GM18517 (cell line): Measurements from ENCODE around the gene TERF2IP.
A peak's percentile ranks its signal among the peaks of the same experiment; 100 is the strongest.

Experiments used
- ATAC-seq: cut with Tn5 transposase; IDR thresholded peaks from one replicate; pipeline ENCODE4 v1.9.1; 2021; ENCODE audit warnings: mild to moderate bottlenecking, moderate library complexity; ENCODE audit not compliant: unreplicated experiment

The TERF2IP gene

DNA sequence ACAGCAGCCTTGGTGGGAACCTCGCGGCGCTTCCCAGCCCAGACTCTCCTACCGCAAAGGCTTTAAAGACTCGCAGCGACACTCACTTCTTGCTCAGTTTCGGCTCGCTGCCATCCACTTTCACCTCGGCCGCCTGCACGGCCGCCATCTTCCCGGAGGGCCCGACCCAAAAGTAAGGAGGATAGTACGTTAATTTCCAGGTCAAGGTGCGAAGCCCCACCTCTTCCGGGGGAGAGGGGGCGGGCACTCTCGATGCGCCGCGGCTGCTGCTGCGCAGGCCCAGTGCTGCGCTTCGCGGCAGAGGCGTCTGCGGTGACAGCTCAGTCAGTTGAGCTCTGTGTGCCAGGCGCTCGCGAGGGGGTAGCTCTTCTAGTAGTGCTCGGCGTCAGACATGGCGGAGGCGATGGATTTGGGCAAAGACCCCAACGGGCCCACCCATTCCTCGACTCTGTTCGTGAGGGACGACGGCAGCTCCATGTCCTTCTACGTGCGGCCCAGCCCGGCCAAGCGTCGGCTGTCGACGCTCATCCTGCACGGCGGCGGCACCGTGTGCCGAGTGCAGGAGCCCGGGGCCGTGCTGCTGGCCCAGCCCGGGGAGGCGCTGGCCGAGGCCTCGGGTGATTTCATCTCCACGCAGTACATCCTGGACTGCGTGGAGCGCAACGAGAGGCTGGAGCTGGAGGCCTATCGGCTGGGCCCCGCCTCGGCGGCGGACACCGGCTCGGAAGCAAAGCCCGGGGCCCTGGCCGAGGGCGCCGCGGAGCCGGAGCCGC, at the start of gene TERF2IP, which contains the start of gene KARS1:
TSS of gene TERF2IP (plus strand) at position 282 of the 773 bp plus-strand sequence. CDS start at position 392, 110 bp downstream.
TSS of gene KARS1 (minus strand) at position 174 of the 773 bp plus-strand sequence. CDS start at position 148, 26 bp downstream.
- peak; percentile 83 for ATAC-seq

- ATAC-seq, result no peak
Observed at GRCh38 chr16:75599452-75600277, 47.9 kb upstream of the TERF2IP start.

DNA sequence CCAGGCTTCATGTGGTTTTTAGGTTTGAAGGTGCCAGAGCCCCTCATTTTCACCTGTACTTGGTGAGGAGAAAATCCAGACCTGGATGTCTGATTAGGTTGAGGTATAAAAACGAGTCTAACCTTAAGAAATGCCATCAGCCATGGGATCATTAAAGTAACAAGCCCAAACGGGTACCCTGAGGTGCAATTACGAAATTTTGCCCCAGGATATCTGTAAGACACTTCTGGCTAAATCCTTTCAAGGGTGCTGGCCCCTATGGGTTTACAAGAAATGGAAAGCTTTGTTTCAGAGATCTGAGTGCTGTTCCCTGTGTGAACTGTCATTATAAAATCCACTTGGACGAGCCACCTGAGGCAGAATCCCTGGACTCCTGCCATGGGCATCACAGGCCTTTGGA, 44.3 kb upstream of the TERF2IP start:
- ATAC-seq, result no peak

GRCh38 chr16:75606507-75606906, 41.1 kb upstream of the TERF2IP start:
- no peak for ATAC-seq

- no peak for ATAC-seq
Observed at GRCh38 chr16:75614066-75614897, 33.3 kb upstream of the TERF2IP start.

- no peak for ATAC-seq
Observed at GRCh38 chr16:75615619-75616018, 32.0 kb upstream of the TERF2IP start.

DNA sequence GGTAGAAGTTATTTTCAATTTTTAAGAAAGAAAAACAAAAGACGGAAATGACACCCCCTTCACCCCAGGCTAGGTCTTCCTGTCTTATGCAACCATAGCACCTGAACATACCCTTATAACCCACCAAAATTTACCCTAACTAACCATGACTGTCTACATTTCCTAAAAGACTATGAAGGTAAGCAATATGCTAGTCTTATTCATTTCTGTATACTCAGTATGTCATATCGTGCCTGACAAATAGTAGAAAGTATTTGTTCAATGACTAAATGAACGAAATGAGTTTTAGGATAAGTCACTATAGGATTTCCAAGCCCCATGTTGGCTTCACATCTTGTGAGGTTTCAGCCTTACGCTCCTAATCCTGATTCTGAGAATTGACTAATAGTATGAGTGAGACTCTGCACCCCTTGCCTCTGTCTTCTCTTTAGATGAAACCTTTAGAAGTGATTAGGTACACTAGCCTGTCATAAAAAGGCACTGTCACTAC, 31.0 kb upstream of the TERF2IP start:
- ATAC-seq, result no peak

DNA sequence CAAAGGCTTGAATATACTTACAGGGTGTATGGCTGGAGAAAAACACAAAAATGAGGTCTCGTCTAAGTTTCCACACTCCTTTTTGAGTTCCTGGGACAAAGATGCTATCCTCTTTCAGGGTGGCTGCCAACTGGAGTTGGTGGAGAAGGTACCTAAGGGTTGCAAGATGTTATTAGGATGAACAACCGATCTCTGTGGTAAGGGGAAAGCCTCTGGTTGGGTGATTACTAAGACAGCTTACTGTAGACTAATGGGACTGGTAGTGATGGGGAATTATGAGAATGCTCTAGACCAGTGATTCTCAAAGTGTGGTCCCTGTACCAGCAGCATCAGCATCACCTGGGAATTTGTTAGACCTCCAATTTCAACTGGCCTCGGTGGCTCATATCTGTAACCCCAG, 30.5 kb upstream of the TERF2IP start:
- no peak for ATAC-seq

GRCh38 chr16:75618780-75619179, 28.8 kb upstream of the TERF2IP start:
- no peak for ATAC-seq

DNA sequence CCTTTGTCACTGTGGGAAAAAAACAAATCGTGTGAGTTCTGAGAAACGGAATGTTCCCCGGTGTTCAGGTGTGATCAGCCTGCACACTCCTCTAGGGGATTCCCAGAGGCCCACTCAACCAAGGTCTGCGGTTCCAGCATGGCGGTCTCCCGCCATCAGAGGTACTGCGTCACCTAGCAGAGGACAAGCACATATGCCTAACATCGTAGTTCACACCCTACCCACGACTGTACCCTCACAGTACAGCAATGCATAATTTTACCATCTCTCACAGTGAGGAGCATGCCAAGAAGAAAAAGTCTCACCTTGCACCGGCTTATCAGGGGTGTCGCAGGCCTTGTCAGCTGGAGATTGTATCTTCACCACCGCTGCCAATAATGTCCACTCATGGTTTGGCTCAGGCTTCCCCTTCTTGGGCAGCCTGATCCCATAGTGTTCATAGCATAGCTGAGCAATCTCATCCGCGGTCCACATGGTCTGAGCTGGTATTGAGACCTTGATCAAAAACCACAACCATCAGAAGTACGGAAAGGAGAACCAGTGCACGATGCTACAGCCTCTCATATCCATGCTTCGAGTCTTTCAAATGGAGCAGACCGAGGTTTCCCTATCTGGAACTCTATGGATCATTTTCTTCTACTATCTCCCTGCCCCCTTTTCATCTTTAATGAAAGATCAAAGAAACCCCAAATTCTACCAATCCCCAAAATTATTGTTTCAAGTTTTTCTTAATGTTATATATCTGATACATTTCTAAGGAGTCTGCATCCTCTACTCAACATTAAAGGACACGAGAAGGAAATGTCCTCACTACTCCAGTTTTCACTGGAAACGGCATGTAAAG, 27.0 kb upstream of the TERF2IP start:
- no peak for ATAC-seq

DNA sequence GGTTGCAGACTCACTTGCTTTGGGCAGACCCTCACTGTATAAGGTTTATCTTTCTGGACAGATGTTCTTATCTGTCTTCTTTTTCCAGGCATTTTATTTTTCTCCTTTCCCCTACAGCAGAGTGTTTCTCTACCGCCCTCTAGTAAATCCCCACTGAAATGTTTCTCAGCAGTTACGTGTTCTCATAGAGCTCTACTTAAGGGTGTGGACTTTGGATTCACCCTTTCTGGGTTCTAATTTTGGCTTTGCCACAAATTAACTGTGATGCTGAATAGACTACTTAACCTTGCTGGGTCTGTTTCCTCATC, 26.4 kb upstream of the TERF2IP start:
- ATAC-seq, result no peak

- ATAC-seq, result peak; percentile 91
Observed at GRCh38 chr16:75622761-75623605, 24.6 kb upstream of the TERF2IP start, which contains the start of gene ADAT1. Gene ADAT1, minus strand, starts transcription at chr16:75623281. Its CDS starts 2,482 bp downstream, at chr16:75620799.

- ATAC-seq, result no peak
Observed at GRCh38 chr16:75624921-75625334, 22.6 kb upstream of the TERF2IP start.

DNA sequence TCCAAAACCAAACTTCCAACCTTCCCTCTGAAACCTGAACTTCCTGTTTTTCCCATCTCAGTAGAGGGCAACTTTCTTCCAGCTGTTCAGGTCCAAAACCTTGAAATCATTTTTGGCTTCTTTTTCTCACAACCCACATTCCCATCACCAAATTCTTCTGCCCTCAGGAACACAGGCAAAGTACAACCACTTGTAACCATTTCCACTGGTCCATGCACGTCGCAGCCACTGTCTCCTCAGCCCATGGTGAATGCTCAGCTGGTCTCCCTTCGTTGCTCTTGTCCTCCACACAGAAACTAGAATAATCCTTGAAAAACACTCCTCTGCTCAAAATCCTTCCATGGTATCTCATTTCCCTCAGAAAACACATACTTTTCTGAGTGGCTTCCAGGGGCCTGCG, 20.8 kb upstream of the TERF2IP start:
- ATAC-seq, result no peak

- ATAC-seq, result no peak
Observed at GRCh38 chr16:75627851-75628250, 19.7 kb upstream of the TERF2IP start.

DNA sequence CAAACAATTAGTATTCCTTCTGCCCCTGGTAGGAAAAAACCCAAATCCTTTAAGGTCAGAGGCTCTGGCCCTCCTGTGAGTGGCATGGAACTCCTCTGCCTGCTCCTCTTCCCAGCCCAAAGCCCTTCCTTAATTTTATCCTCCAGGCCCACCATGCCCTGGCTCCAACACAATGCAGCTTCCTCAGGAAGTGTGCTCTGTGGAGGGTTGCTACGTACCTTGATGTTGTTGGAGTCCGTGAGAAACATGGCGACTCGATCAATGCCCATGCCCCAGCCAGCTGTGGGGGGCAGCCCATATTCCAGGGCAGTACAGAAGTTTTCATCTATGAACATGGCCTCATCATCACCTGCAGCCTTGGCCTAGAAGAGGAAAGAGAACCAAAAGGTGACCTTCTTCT, 19.2 kb upstream of the TERF2IP start:
- ATAC-seq, result no peak

GRCh38 chr16:75629132-75629531, 18.4 kb upstream of the TERF2IP start:
- ATAC-seq, result no peak

- ATAC-seq, result no peak
Observed at GRCh38 chr16:75630052-75630451, 17.5 kb upstream of the TERF2IP start.

DNA sequence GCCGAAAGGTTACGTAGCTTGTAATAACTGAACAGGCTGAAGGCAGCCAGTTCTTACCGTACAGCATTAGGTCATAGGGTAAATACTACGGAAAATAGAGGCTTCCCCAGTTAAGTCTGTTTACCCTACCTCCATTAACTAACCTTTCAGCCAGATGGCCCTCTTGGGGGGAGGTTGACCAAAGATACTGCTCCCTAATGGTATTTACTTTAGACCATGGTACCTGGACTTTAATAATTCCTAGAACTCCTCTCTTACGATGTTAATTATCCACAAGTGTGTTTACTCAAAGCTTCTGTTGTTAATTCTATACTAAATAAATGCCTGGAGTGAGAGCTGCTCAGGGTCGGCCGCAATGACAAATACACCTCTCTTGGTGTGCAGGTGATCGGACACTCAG, 14.7 kb upstream of the TERF2IP start:
- ATAC-seq, result no peak
